Measurements from ENCODE around the gene PCDHGB7.
"Not testable (repeated sequence)": the region's sequence is repeated elsewhere in the genome, so short reads cannot be mapped to it uniquely, and the experiment has no call there.

The PCDHGB7 gene

DNA sequence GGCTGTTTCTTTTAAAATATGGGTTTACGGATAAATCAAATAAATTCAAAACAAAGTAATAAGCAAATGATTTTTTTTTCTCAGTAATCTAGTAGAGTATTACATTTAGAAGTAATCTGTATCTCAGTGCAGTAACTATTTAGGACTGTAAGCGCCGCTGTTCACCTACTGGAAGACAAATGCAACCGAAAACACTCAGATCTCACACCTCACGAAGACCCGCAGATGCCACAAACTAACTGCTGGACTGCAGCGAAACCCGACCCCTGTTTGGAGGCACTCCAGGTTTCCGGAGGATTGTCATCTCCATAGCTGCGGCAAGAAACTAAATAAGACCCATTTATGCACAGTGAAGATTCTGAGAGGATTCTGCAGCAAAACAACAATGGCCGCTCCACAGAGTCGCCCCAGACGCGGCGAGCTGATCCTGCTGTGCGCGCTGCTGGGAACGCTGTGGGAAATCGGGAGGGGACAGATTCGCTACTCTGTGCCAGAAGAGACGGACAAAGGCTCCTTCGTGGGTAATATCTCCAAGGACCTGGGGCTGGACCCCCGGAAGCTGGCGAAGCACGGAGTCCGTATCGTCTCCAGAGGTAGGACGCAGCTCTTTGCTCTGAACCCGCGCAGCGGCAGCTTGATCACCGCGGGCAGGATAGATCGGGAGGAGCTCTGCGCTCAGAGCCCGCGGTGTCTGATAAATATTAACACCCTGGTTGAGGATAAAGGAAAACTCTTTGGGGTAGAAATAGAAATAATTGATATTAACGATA lies 24.9 kb upstream of the PCDHGB7 start, which contains the start of gene PCDHGA8:
Gene PCDHGA8, plus strand, starts transcription at position 205 of the 770 bp plus-strand sequence. Its CDS starts 181 bp downstream, at position 386.
- no peak within 1 kb of the TSS for H3K4me3 ChIP-seq (ENCODE audit: low read depth, low read length)

DNA sequence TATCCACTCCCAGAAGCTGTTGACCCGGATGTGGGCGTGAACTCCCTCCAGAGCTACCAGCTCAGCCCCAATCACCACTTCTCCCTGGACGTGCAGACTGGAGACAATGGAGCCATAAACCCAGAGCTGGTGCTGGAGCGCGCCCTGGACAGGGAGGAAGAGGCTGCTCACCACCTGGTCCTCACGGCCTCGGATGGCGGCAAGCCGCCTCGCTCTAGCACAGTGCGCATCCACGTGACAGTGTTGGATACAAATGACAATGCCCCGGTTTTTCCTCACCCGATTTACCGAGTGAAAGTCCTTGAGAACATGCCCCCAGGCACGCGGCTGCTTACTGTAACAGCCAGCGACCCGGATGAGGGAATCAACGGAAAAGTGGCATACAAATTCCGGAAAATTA lies 24.2 kb upstream of the PCDHGB7 start:
- no peak for TF ChIP-seq CTCF (IDR thresholded peaks at IDR 0.05; ENCODE audit: low read depth, low read length)
- H3K4me3 ChIP-seq (ENCODE audit: low read depth, low read length), result no peak overlapping the region

More for the DNA sequence above, 24.9 kb upstream of the PCDHGB7 start, which contains the start of gene PCDHGA8:
- TF ChIP-seq CTCF (IDR thresholded peaks at IDR 0.05; ENCODE audit: low read depth, low read length), result no peak

DNA sequence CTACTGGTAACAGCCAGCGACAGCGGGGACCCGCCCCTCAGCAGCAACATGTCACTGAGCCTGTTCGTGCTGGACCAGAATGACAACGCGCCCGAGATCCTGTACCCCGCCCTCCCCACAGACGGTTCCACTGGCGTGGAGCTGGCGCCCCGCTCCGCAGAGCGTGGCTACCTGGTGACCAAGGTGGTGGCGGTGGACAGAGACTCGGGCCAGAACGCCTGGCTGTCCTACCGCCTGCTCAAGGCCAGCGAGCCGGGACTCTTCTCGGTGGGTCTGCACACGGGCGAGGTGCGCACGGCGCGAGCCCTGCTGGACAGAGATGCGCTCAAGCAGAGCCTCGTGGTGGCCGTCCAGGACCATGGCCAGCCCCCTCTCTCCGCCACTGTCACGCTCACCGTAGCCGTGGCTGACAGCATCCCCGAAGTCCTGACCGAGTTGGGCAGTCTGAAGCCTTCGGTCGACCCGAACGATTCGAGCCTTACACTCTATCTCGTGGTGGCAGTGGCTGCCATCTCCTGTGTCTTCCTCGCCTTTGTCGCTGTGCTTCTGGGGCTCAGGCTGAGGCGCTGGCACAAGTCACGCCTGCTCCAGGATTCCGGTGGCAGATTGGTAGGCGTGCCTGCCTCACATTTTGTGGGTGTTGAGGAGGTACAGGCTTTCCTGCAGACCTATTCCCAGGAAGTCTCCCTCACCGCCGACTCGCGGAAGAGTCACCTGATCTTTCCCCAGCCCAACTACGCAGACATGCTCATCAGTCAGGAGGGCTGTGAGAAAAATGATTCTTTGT lies 22.9 kb upstream of the PCDHGB7 start:
- H3K4me3 ChIP-seq (ENCODE audit: low read depth, low read length), result not testable (repeated sequence)

GRCh38 chr5:141397756-141398551 lies 19.5 kb upstream of the PCDHGB7 start, which contains the start of gene PCDHGB5:
Gene PCDHGB5, plus strand, starts transcription at chr5:141397947. Its CDS starts 181 bp downstream, at chr5:141398128.
- peak within 1 kb of the TSS; percentile 51 for H3K4me3 ChIP-seq (ENCODE audit: low read depth, low read length)
- TF ChIP-seq CTCF (IDR thresholded peaks at IDR 0.05; ENCODE audit: low read depth, low read length), result peak; percentile 72

- H3K4me3 ChIP-seq (ENCODE audit: low read depth, low read length), result no peak overlapping the region
- TF ChIP-seq CTCF (IDR thresholded peaks at IDR 0.05; ENCODE audit: low read depth, low read length), result no peak
Measured at GRCh38 chr5:141398608-141399007, 18.9 kb upstream of the PCDHGB7 start.

GRCh38 chr5:141399555-141400258 lies 17.8 kb upstream of the PCDHGB7 start:
- TF ChIP-seq CTCF (IDR thresholded peaks at IDR 0.05; ENCODE audit: low read depth, low read length), result no peak
- H3K4me3 ChIP-seq (ENCODE audit: low read depth, low read length), result no peak overlapping the region

Data from WI38 (cell line).